Smooth muscle cell (in vitro differentiated cells): ENCODE data around the gene LBP. TPM values are rescaled to one million over a fixed set of nuclear protein-coding genes. Genes with fewer than 3 reads are reported as not detected.
"Not testable (repeated sequence)": the region's sequence is repeated elsewhere in the genome, so short reads cannot be mapped to it uniquely, and the experiment has no call there.

ENCODE experiments used
- DNase-seq: peaks from one replicate; lab custom pipeline; 2025; ENCODE audit not compliant: unreplicated experiment; lab: John Stamatoyannopoulos, UW
- H2AFZ ChIP-seq: fragments of 200-600 bp; sonication (generic); 2 replicates; pipeline ENCODE4 v1.6.0; 2016; ENCODE audit warnings: antibody characterized with exemption, low read depth, mild to moderate bottlenecking
- H3F3A ChIP-seq: fragments of 200-600 bp; sonication (generic); 2 replicates; pipeline ENCODE4 v1.6.0; 2017; ENCODE audit warnings: antibody characterized with exemption, low read depth
- H3K27ac ChIP-seq: fragments of 200-600 bp; sonication (generic); 2 replicates; pipeline ENCODE4 v1.5.1; 2016; ENCODE audit warnings: low read depth, mild to moderate bottlenecking
- H3K27me3 ChIP-seq: fragments of 200-600 bp; sonication (generic); 2 replicates; pipeline ENCODE4 v1.6.1; 2016; ENCODE audit warnings: low read depth, mild to moderate bottlenecking
- H3K36me3 ChIP-seq: fragments of 200-600 bp; sonication (generic); 2 replicates; pipeline ENCODE4 v1.5.1; 2016; ENCODE audit warnings: low read depth
- H3K4me1 ChIP-seq: fragments of 200-600 bp; sonication (generic); 2 replicates; pipeline ENCODE4 v1.5.1; 2016; ENCODE audit warnings: low read depth
- H3K4me2 ChIP-seq: fragments of 200-600 bp; sonication (generic); 2 replicates; pipeline ENCODE4 v1.6.0; 2016; ENCODE audit warnings: mild to moderate bottlenecking
- H3K4me3 ChIP-seq: fragments of 200-600 bp; sonication (generic); 2 replicates; pipeline ENCODE4 v1.5.1; 2016; ENCODE audit warnings: mild to moderate bottlenecking
- H3K79me2 ChIP-seq: fragments of 200-600 bp; sonication (generic); 2 replicates; pipeline ENCODE4 v1.6.0; 2016; ENCODE audit warnings: low read depth, mild to moderate bottlenecking
- H3K9ac ChIP-seq: fragments of 200-600 bp; sonication (generic); 2 replicates; pipeline ENCODE4 v1.6.0; 2016; ENCODE audit warnings: low read depth
- H3K9me3 ChIP-seq: fragments of 200-600 bp; sonication (generic); replicated peaks from 2 replicates; pipeline ENCODE4 v1.5.1; 2016; ENCODE audit warnings: low read depth
- H4K20me1 ChIP-seq: fragments of 200-600 bp; sonication (generic); 2 replicates; pipeline ENCODE4 v1.6.0; 2016; ENCODE audit warnings: low read depth
- WGBS: methylation state at CpG from one replicate; pipeline ENCODE4 v1.1.7; 2016; ENCODE audit warnings: low lambda C conversion rate; 5-methylcytosine and 5-hydroxymethylcytosine counted together
- polyA plus RNA-seq: library from polyadenylated mRNA; unstranded; fragments of >200 nt; fragmentation: Nextera tagmentation; extraction: Ambion mirVana; gene quantifications from 2 replicates; pipeline ENCODE4 v1.2.1, GENCODE V29; 2016
- total RNA-seq: library from RNA; depleted of rRNA; stranded (reverse); fragments of >200 nt; gene quantifications from 2 replicates; pipeline ENCODE4 v1.2.3, GENCODE V29; 2014
- TF ChIP-seq, protein P1 (sequence below): fragments of 200-600 bp; sonication (generic); IDR thresholded peaks from 2 replicates; pipeline ENCODE4 v1.5.1; 2017; ENCODE audit warnings: borderline replicate concordance, mild to moderate bottlenecking, antibody characterized with exemption; ENCODE audit not compliant: insufficient read depth, poor library complexity, severe bottlenecking

Gene LBP
- total and polyA plus RNA-seq, 2 experiments from 2014 or later: not detected

DNA sequence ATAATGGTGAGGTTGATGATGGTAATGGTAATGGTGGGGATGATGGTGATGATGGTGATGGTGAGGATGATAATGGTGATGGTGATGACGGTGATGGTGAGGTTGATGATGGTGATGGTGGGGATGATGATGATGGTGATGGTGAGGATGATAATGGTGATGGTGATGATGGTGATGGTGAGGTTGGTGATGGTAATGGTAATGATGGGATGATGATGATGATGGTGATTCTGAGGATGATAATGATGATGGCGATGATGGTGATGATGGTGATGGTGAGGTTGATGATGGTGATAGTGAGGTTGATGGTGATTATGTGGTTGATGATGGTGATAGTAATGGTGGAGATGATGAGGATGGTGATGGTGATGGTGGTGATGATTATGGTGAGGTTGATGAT, 32.6 kb upstream of the LBP start:
- Histone ChIP-seq H3K36me3 (no peaks in the 10 kb centered on the region), H3K4me2 (no peak overlapping the region), H3K4me1 (no peaks in the 10 kb centered on the region), H3K9ac (no peak overlapping the region), H4K20me1 (no peaks in the 10 kb centered on the region), H2AFZ (no peak overlapping the region), H3K79me2 (no peaks in the 10 kb centered on the region), H3K9me3 (no peaks in the 10 kb centered on the region), H3K27me3 (peaks cover 14% of the 10 kb centered on the region), H3K27ac (no peak overlapping the region), H3K4me3 (no peak overlapping the region), H3F3A (no peaks in the 10 kb centered on the region)
- TF ChIP-seq, protein P1, sequence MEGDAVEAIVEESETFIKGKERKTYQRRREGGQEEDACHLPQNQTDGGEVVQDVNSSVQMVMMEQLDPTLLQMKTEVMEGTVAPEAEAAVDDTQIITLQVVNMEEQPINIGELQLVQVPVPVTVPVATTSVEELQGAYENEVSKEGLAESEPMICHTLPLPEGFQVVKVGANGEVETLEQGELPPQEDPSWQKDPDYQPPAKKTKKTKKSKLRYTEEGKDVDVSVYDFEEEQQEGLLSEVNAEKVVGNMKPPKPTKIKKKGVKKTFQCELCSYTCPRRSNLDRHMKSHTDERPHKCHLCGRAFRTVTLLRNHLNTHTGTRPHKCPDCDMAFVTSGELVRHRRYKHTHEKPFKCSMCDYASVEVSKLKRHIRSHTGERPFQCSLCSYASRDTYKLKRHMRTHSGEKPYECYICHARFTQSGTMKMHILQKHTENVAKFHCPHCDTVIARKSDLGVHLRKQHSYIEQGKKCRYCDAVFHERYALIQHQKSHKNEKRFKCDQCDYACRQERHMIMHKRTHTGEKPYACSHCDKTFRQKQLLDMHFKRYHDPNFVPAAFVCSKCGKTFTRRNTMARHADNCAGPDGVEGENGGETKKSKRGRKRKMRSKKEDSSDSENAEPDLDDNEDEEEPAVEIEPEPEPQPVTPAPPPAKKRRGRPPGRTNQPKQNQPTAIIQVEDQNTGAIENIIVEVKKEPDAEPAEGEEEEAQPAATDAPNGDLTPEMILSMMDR: no peak
- WGBS: 98% methylated on average over 2 of the region's 2 CpGs
- no peak for DNase-seq

DNA sequence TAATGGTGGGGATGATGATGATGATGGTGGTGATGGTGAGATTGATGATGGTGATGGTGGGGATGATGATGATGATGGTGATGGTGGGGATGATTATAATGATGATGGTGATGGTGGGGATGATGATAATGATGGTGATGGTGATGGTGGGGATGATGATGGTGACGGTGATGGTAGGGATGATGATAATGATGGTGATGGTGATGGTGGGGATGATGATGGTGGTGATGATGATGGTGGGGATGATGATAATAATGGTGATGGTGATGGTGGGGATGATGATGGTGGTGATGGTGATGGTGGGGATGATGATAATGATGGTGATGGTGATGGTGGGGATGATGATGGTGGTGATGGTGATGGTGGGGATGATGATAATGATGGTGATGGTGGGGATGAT, 31.9 kb upstream of the LBP start:
- H2AFZ ChIP-seq, H4K20me1 ChIP-seq, H3K4me1 ChIP-seq, DNase-seq, H3K4me2 ChIP-seq, H3K36me3 ChIP-seq, H3K79me2 ChIP-seq, H3F3A ChIP-seq, H3K9ac ChIP-seq, H3K4me3 ChIP-seq, H3K27ac ChIP-seq, H3K9me3 ChIP-seq: not testable (repeated sequence)
- H3K27me3 ChIP-seq: peaks cover 17% of the 10 kb centered on the region
- WGBS: 94% methylated on average over 1 of the region's 1 CpG

DNA sequence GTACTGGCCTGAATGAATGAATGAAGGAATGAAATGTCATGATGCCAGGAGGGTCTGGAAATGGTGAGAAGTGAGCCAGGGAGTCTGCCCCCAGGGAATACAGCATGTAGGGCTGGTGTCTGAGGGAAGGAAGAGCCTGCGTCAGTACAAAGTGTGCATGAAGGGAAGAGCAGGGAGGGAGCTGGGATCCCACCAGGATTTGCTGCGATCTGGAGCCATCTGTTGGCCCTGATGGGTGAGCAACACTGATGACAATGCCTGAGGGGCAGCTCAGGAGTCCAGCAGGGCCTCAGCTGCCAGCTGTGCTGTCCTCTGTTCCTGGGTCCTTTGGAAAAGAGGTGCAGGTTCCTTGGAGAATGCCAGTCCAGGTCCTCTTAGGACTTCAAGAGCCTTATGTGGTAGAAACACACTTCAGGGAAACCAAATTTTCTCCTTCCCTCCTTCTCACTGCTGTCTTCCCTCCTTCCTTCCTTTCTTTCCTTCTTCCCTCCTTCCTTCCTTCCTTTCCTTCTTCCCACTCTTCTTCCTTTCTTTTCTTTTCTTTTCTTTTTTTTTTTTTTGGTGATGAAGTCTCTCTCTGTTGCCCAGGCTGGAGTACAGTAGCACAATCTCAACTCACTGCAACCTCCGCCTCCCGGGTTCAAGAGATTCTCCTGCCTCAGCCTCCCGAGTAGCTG, 30.9 kb upstream of the LBP start:
- 83% methylated on average over 5 of the region's 5 CpGs for WGBS

DNA sequence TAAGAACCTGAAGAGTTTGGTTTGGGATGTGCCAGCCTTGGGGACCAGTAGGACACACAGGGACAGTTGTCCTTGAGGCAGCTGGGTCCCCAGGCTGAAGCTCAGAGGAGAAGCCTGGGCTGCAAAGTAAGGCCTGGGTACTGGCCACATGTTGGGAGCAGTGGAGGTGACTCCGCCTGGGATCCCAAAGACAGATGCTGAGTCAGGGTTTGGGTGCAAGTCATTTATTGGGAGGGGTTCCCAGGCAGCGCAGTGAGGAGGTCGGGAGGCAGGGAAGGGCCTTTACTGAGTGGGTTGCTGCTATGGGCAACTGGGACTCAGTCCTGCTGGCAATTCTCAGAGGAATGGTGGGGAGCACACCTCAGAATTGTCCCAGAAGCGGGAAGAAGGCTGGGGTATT, 29.9 kb upstream of the LBP start:
- WGBS: 82% methylated on average over 4 of the region's 4 CpGs
- Histone ChIP-seq H3F3A (no peaks in the 10 kb centered on the region), H3K79me2 (no peaks in the 10 kb centered on the region), H3K27me3 (peaks cover 11% of the 10 kb centered on the region), H3K27ac (no peak overlapping the region), H3K9me3 (no peaks in the 10 kb centered on the region), H3K4me2 (no peak overlapping the region), H3K9ac (no peak overlapping the region), H3K4me1 (no peaks in the 10 kb centered on the region), H4K20me1 (no peaks in the 10 kb centered on the region), H3K4me3 (no peak overlapping the region), H2AFZ (no peak overlapping the region), H3K36me3 (no peaks in the 10 kb centered on the region)
- DNase-seq: no peak
- TF ChIP-seq, protein P1: no peak

More for the DNA sequence above, 30.9 kb upstream of the LBP start:
- H3F3A ChIP-seq: no peaks in the 10 kb centered on the region
- TF ChIP-seq, protein P1: no peak
- H3K4me3 ChIP-seq: no peak overlapping the region
- no peak overlapping the region for H3K27ac ChIP-seq
- H4K20me1 ChIP-seq: no peaks in the 10 kb centered on the region
- no peak for DNase-seq
- peaks cover 18% of the 10 kb centered on the region for H3K27me3 ChIP-seq
- H3K79me2 ChIP-seq: no peaks in the 10 kb centered on the region
- no peak overlapping the region for H3K4me2 ChIP-seq
- H3K9ac ChIP-seq: no peak overlapping the region
- H3K36me3 ChIP-seq: no peaks in the 10 kb centered on the region
- no peaks in the 10 kb centered on the region for H3K4me1 ChIP-seq
- H3K9me3 ChIP-seq: no peaks in the 10 kb centered on the region
- no peak overlapping the region for H2AFZ ChIP-seq
